GM21367 (cell line): ENCODE results near the gene C10orf67.

Experiments
- ATAC-seq: cut with Tn5 transposase; IDR thresholded peaks from one replicate; pipeline ENCODE4 v1.9.1; 2021; ENCODE audit not compliant: unreplicated experiment

Gene C10orf67

DNA sequence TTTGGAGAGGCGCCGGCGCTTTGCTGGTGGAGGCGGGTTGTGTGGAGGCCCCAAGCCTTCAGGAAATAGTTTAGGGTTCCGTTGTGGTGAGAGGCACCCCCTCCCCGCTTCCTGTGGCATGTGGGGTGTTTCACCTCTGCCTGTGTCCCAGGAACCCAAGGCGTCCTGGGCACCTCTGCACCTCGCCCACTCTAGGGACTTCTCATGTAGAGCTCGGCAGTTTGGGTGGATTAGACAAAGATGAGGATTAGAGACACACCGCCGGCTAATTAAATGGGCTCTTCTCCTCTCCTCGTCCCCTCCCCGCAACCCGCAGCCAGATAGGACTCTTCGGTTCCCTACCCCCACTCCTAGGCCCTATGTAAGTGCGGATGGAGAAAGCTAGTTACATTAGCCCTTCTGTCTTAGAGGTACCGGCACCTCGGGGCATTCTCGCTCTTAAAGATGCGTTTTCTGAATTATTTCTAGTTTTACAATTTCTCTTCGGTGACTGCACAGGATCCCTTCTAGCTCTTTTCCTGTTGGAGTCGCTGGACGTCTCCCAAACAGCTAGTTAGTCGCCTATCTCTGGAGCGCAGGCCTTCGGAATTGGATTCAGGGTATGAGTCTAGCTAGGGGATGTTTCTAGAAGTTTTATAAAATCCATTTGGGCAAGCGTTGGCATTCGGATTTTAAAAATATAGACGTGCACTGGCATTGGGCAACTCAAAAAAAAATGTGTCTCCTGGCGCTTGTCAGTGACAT lies 144.7 kb downstream of the C10orf67 start:
- ATAC-seq: no peak

DNA sequence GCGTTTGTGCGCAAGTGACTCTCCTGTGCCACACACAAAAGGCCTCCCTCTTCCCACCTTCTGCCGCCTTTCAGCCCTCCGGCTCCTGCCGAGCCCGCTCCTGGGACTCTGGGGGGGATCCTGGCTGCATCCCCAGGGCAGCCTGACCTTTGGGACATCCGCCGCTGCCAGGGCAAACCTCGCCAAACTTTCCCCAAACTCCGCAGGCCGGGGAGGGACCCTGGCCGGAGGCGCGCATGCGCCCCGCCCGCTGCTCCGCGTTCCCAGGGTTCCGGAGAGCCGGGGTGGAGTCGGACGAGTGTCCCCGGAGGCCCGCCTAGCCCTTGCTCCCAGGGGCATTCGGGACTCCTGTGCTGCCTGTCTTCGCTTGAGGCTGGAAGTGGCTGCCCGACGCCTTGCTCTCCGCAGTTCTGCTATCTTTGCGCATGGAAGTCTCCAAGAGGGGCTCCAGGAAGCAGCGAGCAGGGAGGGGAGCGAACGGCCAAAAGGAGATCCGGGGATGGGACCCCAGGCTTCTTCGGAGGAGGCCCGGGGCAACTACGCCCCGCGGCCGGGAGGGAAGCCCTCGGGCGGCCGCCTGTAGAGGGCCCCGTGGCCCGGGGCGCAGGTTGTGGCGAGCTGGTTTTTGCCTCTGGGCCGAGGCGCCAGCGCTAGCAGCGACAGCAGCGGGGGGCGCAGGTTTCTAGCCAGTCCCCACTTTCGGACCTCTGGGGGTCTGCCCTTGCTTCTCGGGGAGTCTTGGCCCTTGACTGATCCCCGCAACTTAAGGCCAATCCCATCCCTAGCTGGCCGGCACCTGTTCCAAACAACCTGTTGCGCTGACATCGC lies 145.4 kb downstream of the C10orf67 start:
- ATAC-seq: no peak

DNA sequence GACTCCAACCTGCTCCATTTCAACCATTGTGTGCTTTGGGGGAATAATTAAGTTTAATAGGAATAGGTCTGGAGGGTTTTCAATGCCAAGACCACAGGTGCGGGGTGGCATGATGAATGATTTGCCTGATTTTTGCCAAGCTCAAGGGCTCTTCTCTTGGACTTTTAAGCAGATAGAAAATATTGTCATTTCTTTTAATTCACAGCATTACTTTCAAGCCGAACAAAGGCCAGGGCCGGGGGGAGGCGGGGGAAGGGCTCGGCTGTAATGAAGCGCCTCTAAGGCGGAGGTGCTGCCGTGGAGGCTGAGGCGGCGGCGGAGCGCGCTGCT lies 146.0 kb downstream of the C10orf67 start:
- ATAC-seq: no peak

DNA sequence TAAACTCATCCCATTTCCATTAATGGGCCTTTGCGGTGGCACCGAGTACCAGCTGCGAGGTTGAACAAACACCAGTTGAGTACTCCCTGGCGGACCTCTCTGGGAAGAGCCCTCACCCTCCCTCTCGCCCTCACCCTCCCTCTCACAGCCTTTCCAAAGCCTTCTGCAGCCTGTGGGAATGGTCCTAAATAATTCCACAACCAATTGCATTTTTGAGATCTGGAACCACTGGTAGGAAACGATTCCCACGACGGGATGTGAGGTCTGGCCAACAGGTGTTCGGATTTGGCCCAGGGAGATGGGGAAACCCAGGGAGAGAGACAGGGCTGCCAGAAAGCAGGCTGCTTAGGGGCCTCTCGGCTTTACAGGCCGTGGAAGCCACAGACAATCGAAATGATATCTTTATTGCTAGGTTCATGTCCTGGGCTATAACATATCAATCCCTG lies 147.2 kb downstream of the C10orf67 start:
- no peak for ATAC-seq

DNA sequence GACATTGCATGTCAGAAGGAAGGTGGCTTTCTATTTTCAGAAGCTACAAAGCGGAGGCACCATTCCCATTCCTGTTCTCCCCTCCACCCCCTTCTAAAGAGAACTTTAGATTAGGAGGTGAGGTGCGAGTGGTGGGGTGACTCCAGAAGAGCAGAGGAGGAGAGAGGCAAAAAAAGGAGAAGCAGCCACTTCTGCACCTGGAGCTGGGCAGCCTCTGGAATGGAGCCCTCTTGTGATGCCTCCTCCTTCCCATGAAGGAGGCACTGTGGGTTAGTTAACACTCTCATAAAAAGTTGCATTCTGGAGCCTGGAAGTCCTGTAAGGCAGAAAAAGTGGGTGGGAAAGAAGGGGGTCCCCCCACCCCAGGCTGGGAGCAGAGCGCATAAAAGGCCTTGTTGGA lies 147.7 kb downstream of the C10orf67 start:
- ATAC-seq: no peak

DNA sequence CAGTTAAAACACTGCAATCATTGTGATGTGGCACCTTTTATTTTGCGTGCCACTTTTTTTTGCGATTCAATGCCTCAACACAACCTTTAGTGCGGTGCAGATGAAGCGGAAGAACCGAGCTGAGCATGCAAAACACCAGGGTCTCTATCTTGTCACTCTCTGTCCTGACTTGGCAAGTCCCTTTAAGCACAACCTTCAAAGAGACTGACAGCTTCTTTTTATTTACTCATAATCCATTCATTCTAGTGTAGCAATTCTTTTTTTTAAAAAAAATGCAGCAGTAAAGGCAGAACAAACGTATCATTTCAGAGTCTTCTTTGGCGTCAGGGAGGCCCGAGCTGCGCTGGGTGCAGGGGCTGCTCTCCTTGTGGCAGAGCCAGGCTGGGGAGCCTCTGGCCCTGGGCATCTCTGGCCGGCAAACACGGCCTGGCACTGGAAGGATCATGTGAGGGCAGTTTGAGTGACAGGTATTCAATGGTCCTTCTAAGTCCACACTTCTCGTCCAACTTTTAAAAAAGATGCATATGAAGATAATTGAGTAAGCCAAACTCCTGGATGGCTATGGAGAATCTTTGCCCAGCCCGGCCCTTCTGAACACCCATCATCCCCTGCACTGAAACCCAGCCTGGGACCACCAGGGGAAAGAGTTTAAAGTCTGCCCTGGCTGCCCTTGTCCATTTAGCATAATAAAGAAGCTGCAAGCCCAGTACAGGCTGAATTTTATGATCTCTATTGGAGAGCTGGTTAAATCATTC lies 148.6 kb downstream of the C10orf67 start:
- no peak for ATAC-seq

DNA sequence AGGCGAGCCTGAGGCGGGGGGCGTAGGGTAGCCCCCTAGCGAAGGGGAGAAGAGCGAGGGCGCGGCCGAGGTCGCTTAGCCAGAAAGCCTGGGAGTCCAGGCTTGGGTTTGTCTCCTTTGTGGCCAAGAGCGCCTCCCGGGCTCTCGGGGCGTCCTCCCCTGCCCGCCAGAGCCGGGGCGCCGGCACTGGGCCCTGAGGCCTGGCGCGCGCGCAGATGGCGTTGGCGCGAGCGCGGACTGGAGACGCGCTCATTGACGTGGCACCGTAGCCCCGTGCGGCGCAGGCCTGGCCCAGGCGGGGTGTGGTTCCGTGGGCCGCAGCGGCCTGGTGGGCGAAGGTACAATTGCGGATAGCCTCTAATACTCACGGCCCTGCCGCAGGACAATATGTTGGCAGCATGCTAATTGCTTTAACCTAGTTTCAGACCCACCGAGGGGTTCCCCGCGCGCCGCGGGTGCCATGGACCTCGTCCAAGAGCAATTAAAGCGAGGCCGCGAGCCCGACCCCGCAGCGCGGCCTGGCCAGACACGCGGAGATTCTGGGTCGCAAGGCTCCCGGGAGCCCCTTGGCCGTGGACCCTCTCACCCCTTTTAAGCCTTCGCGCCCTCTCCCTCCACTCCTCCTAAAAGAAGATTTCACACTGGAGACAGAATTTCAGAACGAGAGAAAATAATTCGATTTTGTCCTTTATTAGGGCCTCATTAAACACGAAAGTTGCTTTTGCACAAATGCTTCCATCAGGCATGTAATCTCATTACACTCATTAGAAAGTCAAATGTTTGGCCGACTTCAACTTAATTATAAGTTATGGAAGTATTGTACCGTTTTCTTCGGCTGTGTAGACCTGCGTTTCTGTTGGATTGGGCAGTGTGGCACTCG lies 149.4 kb downstream of the C10orf67 start:
- no peak for ATAC-seq

DNA sequence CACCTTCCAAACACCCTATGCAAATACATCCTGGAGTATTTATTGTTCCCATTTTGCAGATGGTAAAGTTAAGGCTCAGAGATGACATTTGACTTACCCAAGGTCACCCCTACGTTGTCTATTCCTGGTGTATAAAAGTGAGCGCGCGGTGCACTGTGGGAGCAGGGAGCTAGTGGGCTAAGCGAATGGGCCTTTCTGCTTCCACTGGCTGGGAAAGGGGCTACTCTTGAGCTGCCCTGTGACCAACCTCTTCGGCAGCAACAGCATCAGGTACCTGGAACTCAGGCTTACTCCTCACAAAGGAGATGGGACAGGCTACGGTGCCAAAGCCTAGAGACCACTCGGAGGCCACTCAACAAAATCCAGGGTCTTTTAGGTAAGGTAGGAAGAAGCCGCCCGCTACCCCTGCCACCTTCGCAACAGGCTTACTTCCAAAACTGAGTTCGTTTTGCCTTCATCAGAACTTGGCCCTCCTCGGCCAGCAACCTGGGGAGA lies 150.1 kb downstream of the C10orf67 start:
- no peak for ATAC-seq

DNA sequence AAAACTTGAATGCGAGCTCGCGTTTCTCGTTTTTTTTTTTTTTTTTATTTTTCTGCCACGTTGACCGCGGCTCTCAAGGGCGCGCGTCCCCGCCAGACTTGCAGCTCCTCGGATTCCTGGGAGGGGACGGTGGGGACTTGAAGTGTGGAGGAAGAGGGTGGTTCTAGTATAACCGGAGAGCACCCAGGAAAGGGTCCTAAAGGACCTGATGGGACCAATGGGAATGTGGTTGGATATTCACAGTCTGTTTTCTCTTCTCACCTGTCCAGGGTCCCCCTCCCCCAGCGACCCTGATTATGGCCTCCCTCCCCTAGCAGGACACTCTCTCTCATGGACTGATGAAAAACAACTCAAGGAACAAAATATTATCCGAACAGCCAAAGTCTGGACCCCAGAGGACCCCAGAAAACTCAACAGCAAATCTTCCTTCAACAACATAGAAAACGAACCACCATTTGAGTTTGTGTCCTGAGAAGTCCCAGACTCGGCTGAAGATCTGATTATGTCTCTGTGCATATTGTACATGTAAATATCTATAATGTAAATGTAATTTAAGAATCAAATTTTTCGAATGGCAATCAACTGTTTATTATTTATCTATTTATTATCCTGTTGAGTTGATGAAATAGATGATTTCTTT lies 151.0 kb downstream of the C10orf67 start:
- no peak for ATAC-seq

DNA sequence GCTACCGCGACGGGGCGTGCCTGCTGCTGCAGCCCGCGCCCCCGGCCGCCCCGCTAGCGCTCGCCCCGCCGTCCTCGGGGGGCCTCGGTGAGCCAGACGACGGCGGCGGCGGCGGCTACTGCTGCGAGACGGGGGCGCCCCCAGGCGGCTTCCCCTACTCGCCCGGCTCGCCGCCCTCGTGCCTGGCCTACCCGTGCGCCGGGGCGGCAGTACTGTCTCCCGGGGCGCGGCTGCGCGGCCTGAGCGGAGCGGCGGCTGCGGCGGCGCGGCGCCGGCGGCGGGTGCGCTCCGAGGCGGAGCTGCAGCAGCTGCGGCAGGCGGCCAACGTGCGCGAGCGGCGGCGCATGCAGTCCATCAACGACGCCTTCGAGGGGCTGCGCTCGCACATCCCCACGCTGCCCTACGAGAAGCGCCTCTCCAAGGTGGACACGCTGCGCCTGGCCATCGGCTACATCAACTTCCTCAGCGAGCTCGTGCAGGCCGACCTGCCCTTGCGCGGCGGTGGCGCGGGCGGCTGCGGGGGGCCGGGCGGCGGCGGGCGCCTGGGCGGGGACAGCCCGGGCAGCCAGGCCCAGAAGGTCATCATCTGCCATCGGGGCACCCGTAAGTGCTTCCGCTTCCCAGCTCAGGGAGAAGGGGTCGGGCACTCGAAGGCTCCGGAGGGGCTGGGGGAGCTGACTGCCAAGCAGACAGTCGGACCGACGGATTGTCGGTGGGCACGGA lies 151.7 kb downstream of the C10orf67 start:
- no peak for ATAC-seq

DNA sequence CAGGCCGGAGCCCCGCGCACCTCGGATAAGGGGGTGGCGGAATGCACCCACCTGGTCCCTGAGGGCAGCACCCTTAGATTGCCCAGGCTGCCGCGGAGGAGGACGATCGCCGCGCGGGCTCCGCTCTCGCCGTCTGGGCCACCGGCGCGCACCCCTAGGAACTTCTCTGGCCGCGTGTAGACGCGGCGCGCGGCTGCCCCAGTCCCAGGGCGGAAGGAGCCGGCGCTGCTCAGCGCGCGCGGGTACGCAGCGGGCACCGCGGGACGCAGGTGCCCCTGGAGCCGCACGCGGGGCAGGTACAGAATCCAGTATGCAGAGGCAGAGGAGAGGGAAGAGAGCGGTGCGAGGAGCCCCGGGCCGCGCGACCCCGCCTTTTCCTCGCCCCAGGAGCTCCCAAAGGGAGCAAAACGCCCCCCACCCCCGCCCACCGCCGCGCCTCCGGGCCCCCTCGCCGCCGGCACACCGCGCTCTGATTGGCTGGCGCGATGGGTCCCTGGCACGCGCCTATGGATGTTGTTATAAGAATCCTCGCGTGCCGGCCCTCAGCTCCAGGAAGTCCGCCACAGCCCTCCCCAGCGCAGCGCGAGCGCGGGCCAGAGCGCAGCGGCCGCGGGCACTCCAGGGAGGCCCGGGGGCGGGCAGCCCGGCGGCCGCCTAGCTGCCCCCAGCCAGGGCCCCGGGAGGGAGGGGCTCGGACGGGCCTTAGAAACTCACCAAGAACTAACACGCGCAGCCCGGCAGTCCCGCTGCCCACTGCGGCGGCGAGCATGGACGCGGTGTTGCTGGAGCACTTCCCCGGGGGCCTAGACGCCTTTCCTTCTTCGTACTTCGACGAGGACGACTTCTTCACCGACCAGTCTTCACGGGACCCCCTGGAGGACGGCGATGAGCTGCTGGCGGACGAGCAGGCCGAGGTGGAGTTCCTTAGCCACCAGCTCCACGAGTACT lies 152.6 kb downstream of the C10orf67 start, which contains the start of gene PTF1A:
TSS of gene PTF1A (plus strand) at position 549 of the 948 bp plus-strand sequence. CDS start at position 768, 219 bp downstream.
- ATAC-seq: no peak

DNA sequence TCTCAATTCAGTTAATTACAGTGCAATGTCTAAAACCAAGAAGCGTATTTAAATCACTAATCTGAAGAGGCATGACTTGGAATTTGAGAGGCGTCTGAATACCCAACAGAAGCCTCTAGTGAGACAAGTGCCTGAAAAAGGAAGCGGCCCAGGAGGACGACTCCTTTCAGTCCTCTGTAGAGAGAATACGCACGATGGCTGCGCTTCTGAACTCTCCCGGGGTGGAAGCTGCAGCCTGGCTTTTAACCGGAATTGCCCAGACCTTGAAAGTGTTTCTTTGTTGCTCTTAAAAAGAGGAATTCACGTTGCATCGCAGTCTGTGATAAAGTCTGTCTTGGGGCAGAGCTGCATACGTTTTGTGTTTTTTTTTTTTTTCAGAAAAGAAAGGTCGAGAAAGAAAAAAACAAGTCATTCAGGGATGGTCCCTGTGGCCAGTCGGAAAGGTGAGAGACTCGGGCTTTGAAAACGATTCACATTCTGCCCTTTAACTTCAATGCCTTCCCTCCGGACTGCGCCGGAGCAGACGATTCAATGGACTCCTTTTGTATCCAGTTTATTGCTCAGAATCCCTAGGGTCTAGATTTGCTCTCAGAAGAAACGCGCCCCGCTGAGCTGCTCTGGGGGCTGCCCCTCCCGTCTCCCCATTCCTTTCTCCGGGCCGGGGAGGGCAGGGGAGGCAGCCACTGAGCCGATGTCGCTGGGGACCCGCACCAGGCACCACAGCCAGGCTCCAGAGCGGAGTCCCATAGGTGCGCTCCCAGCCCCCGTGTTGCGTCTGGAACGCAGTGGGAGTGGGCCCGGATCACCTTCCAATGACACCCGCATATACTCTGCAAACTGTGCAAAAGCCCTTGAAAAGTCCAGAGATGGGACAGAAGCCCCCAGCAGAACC lies 153.5 kb downstream of the C10orf67 start:
- no peak for ATAC-seq

DNA sequence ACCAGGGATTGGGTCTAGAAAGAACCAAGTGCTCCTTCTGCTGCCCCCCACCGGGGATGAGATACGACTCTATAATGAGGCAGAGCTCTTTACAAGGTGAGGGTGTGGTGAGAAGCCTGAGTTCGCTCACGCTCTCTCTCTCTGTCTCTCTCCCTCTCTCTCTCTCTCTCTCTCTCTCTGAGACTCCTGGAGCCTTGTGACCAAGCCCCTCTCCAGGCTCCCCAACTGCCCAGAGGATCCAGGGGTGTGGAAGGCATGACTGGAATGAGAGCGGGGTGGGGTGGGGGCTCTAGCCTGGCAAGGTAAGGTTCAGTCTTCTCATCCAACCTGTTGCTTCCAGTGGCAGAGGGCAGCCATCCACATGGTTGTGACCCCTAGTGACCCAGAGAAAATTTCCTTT lies 155.6 kb downstream of the C10orf67 start:
- no peak for ATAC-seq

DNA sequence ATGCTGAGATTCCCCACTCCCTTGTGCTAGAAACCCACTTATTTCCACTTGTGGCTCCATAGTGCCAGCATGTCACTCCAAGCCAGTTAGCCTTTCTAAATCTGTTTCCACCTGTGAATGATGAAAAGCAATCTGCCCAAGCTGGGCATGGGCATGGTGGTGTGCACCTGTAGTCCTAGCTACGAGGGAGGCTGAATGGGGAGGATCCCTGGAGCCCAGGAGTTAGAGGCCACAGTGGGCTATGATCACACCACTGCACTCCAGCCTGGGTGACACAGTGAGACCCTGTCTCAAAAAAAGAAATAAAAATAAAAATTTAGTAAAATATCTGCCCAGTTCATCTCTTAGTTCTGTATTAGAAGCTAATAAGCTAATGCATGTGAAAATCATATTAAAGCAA lies 157.4 kb downstream of the C10orf67 start:
- no peak for ATAC-seq

DNA sequence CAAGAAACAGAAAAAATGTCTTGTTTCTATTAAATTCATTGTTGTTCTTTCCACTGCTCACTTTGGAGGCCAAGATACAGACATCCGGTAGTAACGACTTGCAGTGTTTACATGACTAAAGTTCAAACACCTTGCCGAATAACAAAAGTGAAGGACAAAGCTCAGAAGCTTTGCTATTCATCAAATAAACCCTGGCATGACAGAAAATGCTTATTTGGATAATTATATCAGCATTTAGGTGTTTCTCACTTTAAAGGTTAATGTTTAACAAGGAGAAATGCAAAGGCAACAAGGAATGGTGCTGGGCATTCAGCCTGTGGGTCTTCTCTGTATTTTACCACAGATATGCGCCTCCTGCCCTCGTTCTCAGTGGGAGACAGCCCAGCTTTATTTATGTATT lies 157.9 kb downstream of the C10orf67 start:
- ATAC-seq: no peak

DNA sequence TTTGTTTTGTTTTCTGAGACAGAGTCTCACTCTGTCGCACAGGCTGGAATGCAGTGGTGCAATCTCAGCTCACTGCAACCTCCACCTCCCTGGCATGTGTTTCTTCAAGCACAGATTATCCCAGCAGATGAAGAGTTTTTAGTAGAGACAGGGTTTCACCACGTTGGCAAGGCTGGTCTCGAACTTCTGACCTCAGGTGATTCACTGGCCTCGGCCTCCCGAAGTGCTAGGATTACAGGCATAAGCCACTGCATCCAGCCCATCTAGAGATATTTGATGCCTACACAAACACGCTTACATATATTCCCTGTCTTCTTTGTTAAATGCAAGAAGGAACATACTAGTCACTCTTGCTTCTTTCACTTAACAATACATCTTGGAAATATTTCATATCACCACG lies 158.4 kb downstream of the C10orf67 start:
- ATAC-seq: no peak

DNA sequence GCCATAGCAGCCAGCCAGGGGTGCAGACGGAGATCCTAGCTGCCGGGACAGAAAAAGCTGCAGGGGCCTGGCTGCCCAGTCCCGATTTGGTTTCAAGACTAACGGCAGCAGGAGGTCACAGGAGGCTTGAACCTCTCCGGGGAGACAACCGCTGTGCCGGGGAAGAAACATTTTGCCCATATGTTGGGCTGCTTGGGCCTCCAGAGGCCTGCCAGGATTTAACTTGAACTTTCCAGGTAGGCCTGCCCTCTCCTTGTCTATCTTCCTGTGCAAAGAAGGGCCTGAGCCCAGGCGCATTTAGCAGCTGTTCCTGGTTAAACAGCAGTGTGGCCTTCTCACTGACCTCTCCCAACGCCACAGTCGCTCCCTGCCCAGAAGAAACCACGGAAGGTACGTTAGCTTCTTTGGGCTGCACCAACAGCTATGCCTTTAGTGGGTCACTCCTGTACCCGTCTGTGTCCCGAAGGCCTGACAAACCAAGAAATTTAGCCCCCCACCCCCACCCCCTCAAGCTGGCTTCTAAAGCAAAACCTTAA lies 169.6 kb downstream of the C10orf67 start:
- ATAC-seq: no peak
